ENCODE data around the gene LTA4H.
"Not testable (repeated sequence)": the region's sequence is repeated elsewhere in the genome, so short reads cannot be mapped to it uniquely, and the experiment has no call there.

The LTA4H gene

GRCh38 chr12:95986635-95987570, 48.5 kb downstream of the LTA4H start:
- Histone ChIP-seq H3K9me3 (ENCODE audit: low read length) (no peaks in the 10 kb centered on the region), H3K36me3 (ENCODE audit: insufficient read depth, low read length) (no peaks in the 10 kb centered on the region), H3K27me3 (ENCODE audit: insufficient read depth, low read length) (no peaks in the 10 kb centered on the region), H3K4me3 (ENCODE audit: low read length) (no peak overlapping the region), H3K4me1 (ENCODE audit: insufficient read depth, low read length) (peaks cover 5% of the 10 kb centered on the region), H2AFZ (ENCODE audit: low read depth, low read length) (no peak overlapping the region)

GRCh38 chr12:95984682-95985081, 50.7 kb downstream of the LTA4H start:
- Histone ChIP-seq H3K4me1 (ENCODE audit: insufficient read depth, low read length) (peaks cover 5% of the 10 kb centered on the region), H3K4me3 (ENCODE audit: low read length) (no peak overlapping the region), H3K27me3 (ENCODE audit: insufficient read depth, low read length) (no peaks in the 10 kb centered on the region), H3K36me3 (ENCODE audit: insufficient read depth, low read length) (no peaks in the 10 kb centered on the region), H2AFZ (ENCODE audit: low read depth, low read length) (no peak overlapping the region), H3K9me3 (ENCODE audit: low read length) (no peaks in the 10 kb centered on the region)

GRCh38 chr12:95982602-95983001, 52.8 kb downstream of the LTA4H start:
- peaks cover 5% of the 10 kb centered on the region for H3K4me1 ChIP-seq (ENCODE audit: insufficient read depth, low read length)
- H3K36me3 ChIP-seq (ENCODE audit: insufficient read depth, low read length) = no peaks in the 10 kb centered on the region
- peaks cover 5% of the 10 kb centered on the region for H3K27me3 ChIP-seq (ENCODE audit: insufficient read depth, low read length)
- H3K4me3 ChIP-seq (ENCODE audit: low read length) = no peak overlapping the region
- H2AFZ ChIP-seq (ENCODE audit: low read depth, low read length) = no peak overlapping the region
- no peaks in the 10 kb centered on the region for H3K9me3 ChIP-seq (ENCODE audit: low read length)

GRCh38 chr12:95980437-95980836, 55.0 kb downstream of the LTA4H start:
- Histone ChIP-seq H3K27me3 (ENCODE audit: insufficient read depth, low read length) (peaks cover 5% of the 10 kb centered on the region), H2AFZ (ENCODE audit: low read depth, low read length) (no peak overlapping the region), H3K4me1 (ENCODE audit: insufficient read depth, low read length) (no peaks in the 10 kb centered on the region), H3K4me3 (ENCODE audit: low read length) (no peak overlapping the region), H3K36me3 (ENCODE audit: insufficient read depth, low read length) (no peaks in the 10 kb centered on the region), H3K9me3 (ENCODE audit: low read length) (no peaks in the 10 kb centered on the region)

- H3K36me3 ChIP-seq (ENCODE audit: insufficient read depth, low read length) = no peaks in the 10 kb centered on the region
- H3K4me3 ChIP-seq (ENCODE audit: low read length) = no peak overlapping the region
- H3K27me3 ChIP-seq (ENCODE audit: insufficient read depth, low read length) = peaks cover 5% of the 10 kb centered on the region
- H3K9me3 ChIP-seq (ENCODE audit: low read length) = no peaks in the 10 kb centered on the region
- no peak overlapping the region for H2AFZ ChIP-seq (ENCODE audit: low read depth, low read length)
- H3K4me1 ChIP-seq (ENCODE audit: insufficient read depth, low read length) = no peaks in the 10 kb centered on the region
Observed at GRCh38 chr12:95978774-95979173, 56.6 kb downstream of the LTA4H start.

GRCh38 chr12:95978351-95978750, 57.0 kb downstream of the LTA4H start:
- Histone ChIP-seq H2AFZ (ENCODE audit: low read depth, low read length) (no peak overlapping the region), H3K4me1 (ENCODE audit: insufficient read depth, low read length) (no peaks in the 10 kb centered on the region), H3K4me3 (ENCODE audit: low read length) (no peak overlapping the region), H3K27me3 (ENCODE audit: insufficient read depth, low read length) (peaks cover 5% of the 10 kb centered on the region), H3K36me3 (ENCODE audit: insufficient read depth, low read length) (no peaks in the 10 kb centered on the region), H3K9me3 (ENCODE audit: low read length) (no peaks in the 10 kb centered on the region)

GRCh38 chr12:95977764-95978305, 57.6 kb downstream of the LTA4H start:
- Histone ChIP-seq H3K4me1 (ENCODE audit: insufficient read depth, low read length) (no peaks in the 10 kb centered on the region), H3K27me3 (ENCODE audit: insufficient read depth, low read length) (peaks cover 5% of the 10 kb centered on the region), H3K36me3 (ENCODE audit: insufficient read depth, low read length) (no peaks in the 10 kb centered on the region), H3K4me3 (ENCODE audit: low read length) (no peak overlapping the region), H2AFZ (ENCODE audit: low read depth, low read length) (no peak overlapping the region), H3K9me3 (ENCODE audit: low read length) (no peaks in the 10 kb centered on the region)

- H3K4me1 ChIP-seq (ENCODE audit: insufficient read depth, low read length) = no peaks in the 10 kb centered on the region
- H3K36me3 ChIP-seq (ENCODE audit: insufficient read depth, low read length) = no peaks in the 10 kb centered on the region
- H3K9me3 ChIP-seq (ENCODE audit: low read length) = no peaks in the 10 kb centered on the region
- peaks cover 5% of the 10 kb centered on the region for H3K27me3 ChIP-seq (ENCODE audit: insufficient read depth, low read length)
- no peak overlapping the region for H2AFZ ChIP-seq (ENCODE audit: low read depth, low read length)
- H3K4me3 ChIP-seq (ENCODE audit: low read length) = no peak overlapping the region
Observed at GRCh38 chr12:95976416-95976832, 59.0 kb downstream of the LTA4H start.

- Histone ChIP-seq H3K4me3 (ENCODE audit: low read length) (no peak overlapping the region), H2AFZ (ENCODE audit: low read depth, low read length) (no peak overlapping the region), H3K36me3 (ENCODE audit: insufficient read depth, low read length) (no peaks in the 10 kb centered on the region), H3K4me1 (ENCODE audit: insufficient read depth, low read length) (no peaks in the 10 kb centered on the region), H3K27me3 (ENCODE audit: insufficient read depth, low read length) (peaks cover 5% of the 10 kb centered on the region), H3K9me3 (ENCODE audit: low read length) (peaks cover 3% of the 10 kb centered on the region)
Observed at GRCh38 chr12:95975491-95975890, 59.9 kb downstream of the LTA4H start.

GRCh38 chr12:95974358-95974757, 61.0 kb downstream of the LTA4H start:
- Histone ChIP-seq H3K4me3 (ENCODE audit: low read length) (no peak overlapping the region), H2AFZ (ENCODE audit: low read depth, low read length) (no peak overlapping the region), H3K36me3 (ENCODE audit: insufficient read depth, low read length) (no peaks in the 10 kb centered on the region), H3K4me1 (ENCODE audit: insufficient read depth, low read length) (no peaks in the 10 kb centered on the region), H3K27me3 (ENCODE audit: insufficient read depth, low read length) (peaks cover 5% of the 10 kb centered on the region), H3K9me3 (ENCODE audit: low read length) (peaks cover 3% of the 10 kb centered on the region)

- no peaks in the 10 kb centered on the region for H3K4me1 ChIP-seq (ENCODE audit: insufficient read depth, low read length)
- H3K4me3 ChIP-seq (ENCODE audit: low read length) = no peak overlapping the region
- no peaks in the 10 kb centered on the region for H3K36me3 ChIP-seq (ENCODE audit: insufficient read depth, low read length)
- H2AFZ ChIP-seq (ENCODE audit: low read depth, low read length) = no peak overlapping the region
- H3K27me3 ChIP-seq (ENCODE audit: insufficient read depth, low read length) = no peaks in the 10 kb centered on the region
- H3K9me3 ChIP-seq (ENCODE audit: low read length) = peaks cover 3% of the 10 kb centered on the region
Observed at GRCh38 chr12:95972832-95973456, 62.4 kb downstream of the LTA4H start.

GRCh38 chr12:95970905-95971304, 64.5 kb downstream of the LTA4H start:
- Histone ChIP-seq H3K4me1 (ENCODE audit: insufficient read depth, low read length) (no peaks in the 10 kb centered on the region), H3K36me3 (ENCODE audit: insufficient read depth, low read length) (no peaks in the 10 kb centered on the region), H3K4me3 (ENCODE audit: low read length) (no peak overlapping the region), H3K9me3 (ENCODE audit: low read length) (peaks cover 3% of the 10 kb centered on the region), H3K27me3 (ENCODE audit: insufficient read depth, low read length) (no peaks in the 10 kb centered on the region), H2AFZ (ENCODE audit: low read depth, low read length) (no peak overlapping the region)

- H3K4me3 ChIP-seq (ENCODE audit: low read length); H3K27me3 ChIP-seq (ENCODE audit: insufficient read depth, low read length); H3K36me3 ChIP-seq (ENCODE audit: insufficient read depth, low read length); H3K9me3 ChIP-seq (ENCODE audit: low read length); H3K4me1 ChIP-seq (ENCODE audit: insufficient read depth, low read length); H2AFZ ChIP-seq (ENCODE audit: low read depth, low read length): not testable (repeated sequence)
Observed at GRCh38 chr12:95969116-95969515, 66.3 kb downstream of the LTA4H start.
